Upper lobe of left lung (tissue), 4 donors: ENCODE results near the gene CDH15.

Source experiments
- CTCF ChIP-seq, 6 experiments: fragments of 450-650 bp in 4 of 6; fragments of 200-600 bp in 2 of 6; sonication (generic) in 2 of 6; IDR thresholded peaks; one replicate each; pipeline ENCODE4 v1.5.1; 2016 to 2019; ENCODE audit warnings: antibody characterized with exemption in 6 of 6
- EP300 ChIP-seq, 4 donors: sonication (generic); formaldehyde crosslinking; IDR thresholded peaks; one replicate each; pipeline ENCODE4 v1.5.1; 2017; ENCODE audit warnings: antibody characterized with exemption in 4 of 4, control low read depth in 2 of 4
- POLR2A ChIP-seq, 4 donors: fragments of 450-650 bp; IDR thresholded peaks; one replicate each; pipeline ENCODE4 v1.5.1; 2016 to 2017; ENCODE audit warnings: antibody characterized with exemption in 4 of 4, mild to moderate bottlenecking in 2 of 4

GRCh38 chr16:89173174-89173921 lies 1.8 kb downstream of the CDH15 start:
- TF ChIP-seq CTCF (IDR thresholded peaks at IDR 0.05): no peak
- no peak for TF ChIP-seq POLR2A (IDR thresholded peaks at IDR 0.05)
- TF ChIP-seq EP300 (IDR thresholded peaks at IDR 0.05): no peak
